Brain microvascular endothelial cell (primary cell): Measurements from ENCODE around the gene GATA3.

Source experiments
- DNase-seq: peaks from one replicate; pipeline ENCODE4 v3.0.0-alpha.2; 2020
- H3K27ac ChIP-seq: fragments of 250-450 bp; sonication (Bioruptor Pico); 2 replicates; pipeline ENCODE4 v1.5.1; 2020; ENCODE audit warnings: mild to moderate bottlenecking, moderate library complexity
- H3K27me3 ChIP-seq: fragments of 250-450 bp; sonication (Bioruptor Pico); replicated peaks from 2 replicates; pipeline ENCODE4 v1.5.1; 2020; ENCODE audit warnings: mild to moderate bottlenecking
- H3K36me3 ChIP-seq: fragments of 250-450 bp; sonication (Bioruptor Pico); replicated peaks from 2 replicates; pipeline ENCODE4 v1.5.1; 2020; ENCODE audit warnings: mild to moderate bottlenecking
- H3K4me3 ChIP-seq: 2 replicates; pipeline ENCODE4 v1.5.1; 2011; ENCODE audit warnings: low read depth, mild to moderate bottlenecking, control low read depth, low read length, moderate library complexity
- CTCF ChIP-seq: IDR thresholded peaks from 2 replicates; pipeline ENCODE4 v1.5.1; 2011; ENCODE audit warnings: low read depth, mild to moderate bottlenecking, moderate library complexity, low read length, control low read depth, inconsistent platforms; ENCODE audit errors: missing control alignments
- in situ Hi-C: cut with HindIII; loops from 2 replicates; pipeline ENCODE4 v1.10.0; 2017; ENCODE audit warnings: low sequenced_read_pairs, low pct_ligation_motif_present

Gene GATA3

GRCh38 chr10:8070440-8070839 is 16.0 kb downstream of the GATA3 start:
- no peak for TF ChIP-seq CTCF
- Histone ChIP-seq H3K27ac (no peak overlapping the region), H3K36me3 (no peaks in the 10 kb centered on the region), H3K4me3 (no peak overlapping the region), H3K27me3 (peaks cover 2% of the 10 kb centered on the region)
- no peak for DNase-seq
- in situ Hi-C loops = no loop called here

GRCh38 chr10:8071006-8071405 is 16.5 kb downstream of the GATA3 start:
- DNase-seq = no peak
- no peak overlapping the region for H3K4me3 ChIP-seq
- H3K27ac ChIP-seq = no peak overlapping the region
- in situ Hi-C loops = no loop called here
- H3K36me3 ChIP-seq = no peaks in the 10 kb centered on the region
- no peak for TF ChIP-seq CTCF
- H3K27me3 ChIP-seq = peaks cover 3% of the 10 kb centered on the region

GRCh38 chr10:8071666-8072065 is 17.2 kb downstream of the GATA3 start:
- no peak for TF ChIP-seq CTCF
- DNase-seq = no peak
- Histone ChIP-seq H3K36me3 (no peaks in the 10 kb centered on the region), H3K27me3 (peaks cover 2% of the 10 kb centered on the region), H3K27ac (no peak overlapping the region), H3K4me3 (no peak overlapping the region)
- in situ Hi-C loops = no loop called here

GRCh38 chr10:8072211-8072610 is 17.7 kb downstream of the GATA3 start:
- no peak for DNase-seq
- H3K4me3 ChIP-seq = no peak overlapping the region
- in situ Hi-C loops = no loop called here
- no peak overlapping the region for H3K27ac ChIP-seq
- no peak for TF ChIP-seq CTCF
- no peaks in the 10 kb centered on the region for H3K36me3 ChIP-seq
- H3K27me3 ChIP-seq = peaks cover 2% of the 10 kb centered on the region

GRCh38 chr10:8073691-8074416 is 19.4 kb downstream of the GATA3 start:
- no peak for DNase-seq
- H3K36me3 ChIP-seq = no peaks in the 10 kb centered on the region
- TF ChIP-seq CTCF = no peak

GRCh38 chr10:8074881-8075280 is 20.4 kb downstream of the GATA3 start:
- TF ChIP-seq CTCF = no peak
- H3K36me3 ChIP-seq = no peaks in the 10 kb centered on the region
- DNase-seq = no peak
- H3K4me3 ChIP-seq = no peak overlapping the region
- in situ Hi-C loops = no loop called here
- H3K27ac ChIP-seq = no peak overlapping the region
- peaks cover 2% of the 10 kb centered on the region for H3K27me3 ChIP-seq

More at GRCh38 chr10:8073691-8074416, 19.4 kb downstream of the GATA3 start:
- in situ Hi-C loops = no loop called here
- Histone ChIP-seq H3K4me3 (no peak overlapping the region), H3K27ac (no peak overlapping the region), H3K27me3 (peaks cover 2% of the 10 kb centered on the region)
